GM19324 (cell line): ENCODE data around the gene TMEM183A.

Experiments used
- ATAC-seq: cut with Tn5 transposase; IDR thresholded peaks from one replicate; pipeline ENCODE4 v1.9.1; 2021; ENCODE audit warnings: mild to moderate bottlenecking, moderate library complexity; ENCODE audit not compliant: unreplicated experiment, low FRiP score

The TMEM183A gene

DNA sequence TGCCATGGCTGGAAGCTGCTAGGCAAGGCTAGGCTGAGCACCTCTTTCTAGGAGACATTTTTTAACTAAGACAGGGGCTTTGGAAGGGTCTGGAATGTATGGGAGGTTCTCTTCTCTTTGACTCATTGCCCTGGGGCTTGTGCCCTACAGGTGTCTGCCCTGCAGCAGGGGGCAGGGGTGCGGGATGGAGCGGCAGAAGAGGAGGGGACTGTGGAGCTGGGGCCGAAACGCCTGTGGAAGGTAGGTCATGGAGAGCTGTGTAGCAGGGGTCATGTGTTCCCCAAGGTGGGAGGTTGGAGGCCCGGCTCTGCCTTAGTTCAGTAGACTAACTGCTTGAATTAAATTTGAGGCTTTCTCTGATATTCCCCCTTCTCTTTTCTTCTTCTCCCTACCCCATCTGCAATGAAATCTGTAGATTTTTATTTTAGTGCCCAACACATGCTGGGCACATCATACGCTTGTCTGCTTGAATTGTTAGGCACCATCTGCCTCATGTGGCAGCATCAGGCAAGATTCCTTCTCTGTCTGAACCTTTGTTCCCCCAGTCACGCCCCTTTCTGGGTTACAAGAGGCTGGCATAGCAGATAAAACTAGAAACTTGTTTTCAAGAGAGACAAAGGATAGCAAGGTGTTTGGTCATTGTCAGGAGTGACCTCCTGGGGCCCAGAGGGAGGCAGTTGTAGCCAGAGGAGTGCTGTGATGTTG, 37.5 kb downstream of the TMEM183A start:
- ATAC-seq = no peak

DNA sequence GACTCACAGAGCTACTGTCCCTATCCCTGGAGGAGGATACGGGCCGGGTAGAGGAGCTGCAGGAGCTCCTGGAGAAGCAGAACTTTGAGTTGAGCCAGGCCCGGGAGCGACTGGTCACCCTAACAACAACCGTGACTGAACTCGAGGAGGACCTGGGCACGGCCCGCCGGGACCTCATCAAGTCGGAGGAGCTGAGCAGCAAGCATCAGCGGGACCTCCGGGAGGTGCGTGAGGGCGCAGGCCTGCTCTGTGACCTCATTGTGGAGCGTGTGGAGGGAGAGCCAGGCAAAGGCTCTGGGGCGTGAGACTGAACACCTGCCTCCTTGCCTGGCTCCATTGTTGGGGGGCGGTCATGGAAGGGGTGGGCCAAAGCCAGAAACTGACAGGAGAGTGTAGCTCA, 38.2 kb downstream of the TMEM183A start:
- ATAC-seq = no peak

DNA sequence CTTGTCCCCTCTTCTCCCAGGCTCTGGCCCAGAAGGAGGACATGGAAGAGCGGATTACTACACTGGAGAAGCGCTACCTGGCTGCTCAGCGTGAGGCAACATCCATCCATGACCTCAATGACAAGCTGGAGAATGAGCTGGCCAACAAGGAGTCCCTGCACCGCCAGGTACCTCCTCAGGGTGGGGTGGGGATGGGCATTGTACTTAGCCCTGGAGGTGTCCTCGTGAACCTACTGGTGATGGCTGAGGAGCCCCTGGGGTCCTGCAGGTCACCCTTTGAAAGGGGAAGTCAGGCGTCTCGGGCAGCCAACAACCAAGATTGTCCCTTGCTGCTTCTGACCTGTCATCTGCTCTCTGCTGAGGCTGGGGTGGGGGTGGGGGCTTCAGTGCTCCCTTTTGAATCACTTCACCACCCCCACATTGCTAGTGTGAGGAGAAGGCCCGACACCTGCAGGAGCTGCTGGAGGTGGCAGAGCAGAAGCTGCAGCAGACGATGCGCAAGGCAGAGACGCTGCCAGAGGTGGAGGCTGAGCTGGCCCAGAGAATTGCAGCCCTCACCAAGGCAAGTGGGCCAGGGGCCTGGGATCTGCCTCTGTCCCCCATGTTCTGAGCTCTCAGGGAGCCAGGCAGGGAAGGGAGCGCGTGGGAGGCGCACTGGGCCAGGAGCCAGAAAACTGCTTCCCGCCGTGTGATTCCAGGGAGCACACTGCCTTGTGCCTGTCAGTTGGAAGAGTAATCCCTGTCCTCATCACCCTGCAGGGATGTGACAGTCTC, 38.8 kb downstream of the TMEM183A start:
- no peak for ATAC-seq

DNA sequence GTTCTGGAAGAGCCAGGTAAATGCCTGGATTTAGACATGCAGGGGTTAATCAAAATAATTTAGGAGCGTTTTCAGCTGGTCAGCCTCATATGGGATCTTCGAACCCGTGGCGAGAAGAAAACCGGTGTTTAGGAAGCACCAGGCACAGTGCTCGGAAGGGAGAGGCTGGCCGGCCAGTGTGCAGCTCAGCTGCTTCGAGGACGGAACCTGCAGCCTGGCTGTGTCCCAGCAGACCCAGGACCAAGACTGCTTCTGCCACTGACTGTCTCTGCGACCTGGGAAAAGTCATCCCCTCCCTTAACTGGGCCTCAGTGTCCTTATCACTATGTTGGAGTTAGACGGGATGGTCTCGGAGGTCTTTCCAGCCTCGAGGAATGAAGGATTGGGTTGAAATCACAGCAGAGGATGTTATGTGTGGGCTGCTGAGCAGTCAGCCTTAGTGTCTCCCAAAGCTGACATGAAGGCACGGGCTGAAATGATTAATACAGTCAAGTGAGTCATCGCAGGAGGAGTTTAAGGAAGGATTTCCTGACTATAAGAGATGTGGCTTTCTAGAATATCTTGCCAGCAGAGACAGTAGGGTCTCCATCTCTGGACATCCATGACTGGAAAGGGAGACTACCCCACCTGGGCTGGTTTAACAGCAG, 39.9 kb downstream of the TMEM183A start:
- no peak for ATAC-seq

DNA sequence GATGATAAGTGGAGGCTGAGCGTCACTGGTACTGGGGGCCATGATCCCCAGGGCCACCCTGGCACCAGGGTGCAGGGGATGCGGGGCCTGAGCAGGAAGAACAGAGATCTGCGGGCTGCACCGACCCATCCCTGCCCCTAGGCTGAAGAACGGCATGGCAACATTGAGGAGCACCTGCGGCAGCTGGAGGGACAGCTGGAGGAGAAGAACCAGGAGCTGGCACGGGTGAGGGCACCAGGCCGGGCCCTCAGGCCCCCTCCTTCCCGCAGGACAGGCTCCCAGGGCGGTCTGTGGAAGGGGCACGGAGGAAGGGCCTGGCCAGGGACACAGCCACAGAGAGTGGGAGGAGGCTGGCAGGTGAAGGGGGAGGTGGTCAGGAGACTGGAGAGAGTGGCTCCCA, 40.9 kb downstream of the TMEM183A start:
- ATAC-seq = no peak

DNA sequence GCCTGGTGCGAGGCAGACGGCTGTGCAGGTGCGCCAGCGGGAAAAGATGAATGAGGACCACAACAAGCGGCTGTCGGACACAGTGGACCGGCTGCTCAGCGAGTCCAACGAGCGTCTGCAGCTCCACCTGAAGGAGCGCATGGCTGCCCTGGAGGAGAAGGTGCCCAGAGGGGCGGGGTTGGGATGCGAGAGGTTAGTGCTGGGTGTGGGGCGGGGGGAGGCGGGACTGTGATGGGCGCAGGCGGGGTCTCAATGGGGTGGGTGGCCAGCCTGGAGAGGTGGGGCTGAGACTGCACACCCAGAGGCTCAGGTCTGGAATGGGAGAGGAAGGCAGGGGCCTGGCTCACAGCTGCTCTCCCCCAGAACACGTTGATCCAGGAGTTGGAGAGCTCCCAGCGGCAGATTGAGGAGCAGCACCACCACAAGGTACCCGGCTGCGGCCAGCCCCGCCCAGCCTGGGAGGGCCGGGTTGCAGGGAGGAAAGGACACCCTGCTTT, 41.4 kb downstream of the TMEM183A start:
- ATAC-seq = no peak

DNA sequence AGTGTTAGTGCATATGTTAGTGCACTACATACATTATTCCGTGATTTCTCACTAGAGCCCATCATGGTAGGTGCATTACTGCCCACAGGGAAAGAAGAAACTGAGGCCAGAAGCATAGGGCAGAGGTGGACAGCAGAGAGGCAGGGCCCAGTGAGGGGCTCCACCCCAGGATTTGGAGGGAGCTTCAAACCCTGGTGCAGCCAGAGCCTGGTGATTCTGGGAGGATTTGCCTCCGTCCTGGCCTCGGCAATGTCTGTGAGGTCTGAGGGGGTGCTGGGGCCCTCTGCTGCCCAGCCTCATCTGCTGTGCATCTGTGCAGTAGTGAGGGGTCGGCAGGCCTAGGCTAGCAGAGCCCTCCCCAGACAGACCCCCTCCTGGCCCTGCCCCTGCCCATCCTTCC, 41.9 kb downstream of the TMEM183A start:
- no peak for ATAC-seq

DNA sequence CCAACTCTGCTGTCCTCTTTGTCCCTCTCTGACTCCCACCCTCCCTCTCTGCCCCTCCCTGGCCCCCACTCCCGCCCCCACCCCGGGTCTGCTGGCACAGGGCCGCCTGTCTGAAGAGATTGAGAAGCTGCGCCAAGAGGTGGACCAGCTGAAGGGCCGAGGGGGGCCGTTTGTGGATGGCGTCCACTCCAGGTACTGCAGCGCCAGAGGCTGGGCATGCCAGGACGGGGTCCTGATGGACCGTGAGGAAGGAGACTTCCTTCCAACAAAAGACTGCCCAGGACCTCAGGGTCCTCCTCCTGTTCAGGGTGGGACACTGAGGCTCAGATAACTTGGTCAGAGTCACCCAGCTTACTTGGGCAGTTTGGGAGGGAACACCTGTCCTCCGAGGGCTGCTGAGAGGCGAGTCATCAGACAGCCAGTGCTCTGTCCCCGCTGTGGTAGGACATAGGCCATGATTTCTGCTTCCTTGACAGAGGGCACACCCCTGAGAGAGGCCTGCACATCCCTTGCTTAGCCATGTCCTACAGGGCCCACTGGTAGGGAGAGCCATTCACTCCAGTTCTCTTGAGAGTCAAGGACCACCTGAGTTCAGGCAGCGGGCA, 42.5 kb downstream of the TMEM183A start:
- no peak for ATAC-seq

DNA sequence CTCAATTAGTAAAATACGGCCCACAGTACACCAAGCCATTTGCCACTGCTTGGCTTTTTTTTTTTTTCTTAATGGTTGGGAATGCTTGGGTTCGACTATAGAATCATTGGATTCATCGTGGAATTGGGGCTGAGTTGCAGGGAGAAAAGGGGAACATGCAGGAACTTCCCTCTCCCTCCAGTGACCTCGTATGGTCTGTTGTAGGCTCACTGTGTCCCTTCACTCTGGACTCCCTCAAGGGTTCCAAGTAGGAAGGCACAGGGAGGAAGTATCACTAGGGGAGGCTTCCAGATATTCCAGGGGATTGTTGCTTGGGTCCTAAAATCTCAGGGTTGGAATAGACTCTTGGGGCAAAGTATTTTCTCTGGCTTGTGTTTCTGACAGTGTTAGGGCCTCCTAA, 43.7 kb downstream of the TMEM183A start:
- ATAC-seq = no peak

DNA sequence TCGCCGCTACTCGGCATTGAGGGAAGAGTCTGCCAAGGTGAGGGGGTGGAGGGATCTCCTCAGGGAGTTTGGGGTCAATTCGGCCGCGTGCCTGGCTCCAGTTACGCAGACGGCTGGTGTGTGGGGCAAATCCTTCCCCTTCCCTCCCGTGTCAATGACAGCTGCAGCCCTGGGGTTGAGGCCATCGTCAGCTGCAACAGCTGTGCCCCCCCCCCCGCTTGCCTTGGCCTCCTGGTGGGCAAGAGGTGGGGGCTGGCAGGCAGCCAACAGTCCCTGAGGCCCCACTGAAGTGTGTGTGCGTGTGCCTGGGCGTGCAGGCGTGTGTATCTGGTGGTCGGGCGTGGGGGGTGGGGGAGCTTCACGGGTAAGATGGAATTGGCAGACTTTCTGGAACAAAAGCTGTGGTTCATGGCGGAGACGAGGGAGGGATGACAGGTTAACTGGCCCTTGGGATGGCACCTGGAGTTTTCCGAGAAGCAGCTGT, 44.7 kb downstream of the TMEM183A start:
- ATAC-seq = no peak

DNA sequence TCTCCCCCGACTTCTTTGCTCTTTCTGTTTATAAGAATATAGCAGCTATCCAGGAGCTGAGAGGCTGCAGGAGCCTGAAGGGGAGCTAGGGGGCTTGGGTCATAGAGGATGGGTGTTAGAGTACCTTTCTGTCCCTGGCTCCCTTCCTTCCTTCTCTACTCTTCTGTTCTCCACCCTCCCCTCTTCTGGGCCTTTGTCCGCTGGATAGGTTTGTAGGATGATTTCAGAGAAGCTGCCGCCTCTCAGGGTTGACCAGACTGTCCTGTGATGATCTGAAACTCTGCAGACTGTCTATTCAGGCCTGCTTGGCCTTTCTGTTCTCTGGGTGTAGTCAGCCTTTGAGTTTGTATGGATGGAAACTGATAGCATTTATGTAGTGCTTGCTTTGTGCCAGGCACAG, 45.4 kb downstream of the TMEM183A start:
- no peak for ATAC-seq

DNA sequence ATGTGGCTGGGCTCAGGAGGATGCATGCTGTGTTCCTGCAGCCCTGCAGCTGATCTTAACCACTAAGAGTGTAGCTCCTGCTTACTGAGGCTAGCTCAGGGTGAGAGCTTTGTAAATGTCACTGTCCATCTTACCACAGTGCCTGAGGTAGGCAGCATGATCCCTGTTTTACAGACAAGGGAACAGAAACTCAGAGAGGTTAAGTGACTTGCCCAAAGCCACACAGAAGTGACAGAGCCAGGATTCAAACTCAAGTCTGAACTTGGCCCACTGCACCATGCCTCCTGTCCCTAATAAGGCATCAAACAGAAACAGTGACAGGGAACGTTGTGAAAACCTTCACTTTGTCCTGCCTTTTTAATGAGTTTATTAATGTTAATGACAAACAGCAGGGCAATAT, 47.0 kb downstream of the TMEM183A start:
- ATAC-seq = no peak

DNA sequence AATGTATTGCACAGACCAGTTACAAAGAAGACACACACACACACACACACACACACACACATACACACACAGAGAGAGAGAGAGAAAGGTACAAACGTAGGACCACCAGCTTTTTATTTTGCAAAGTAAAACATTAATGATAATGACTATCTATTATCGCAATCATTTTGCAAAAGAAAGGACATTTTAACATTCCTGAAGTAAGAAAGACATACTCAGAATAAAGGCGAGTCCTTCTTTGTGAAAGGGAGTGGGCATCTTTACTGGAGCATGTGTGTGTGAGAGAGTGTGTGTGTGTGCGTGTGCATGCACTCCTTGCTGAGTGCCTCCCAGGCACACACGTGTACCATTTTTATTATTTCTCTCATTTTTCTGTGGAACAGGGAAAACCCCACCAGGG, 47.5 kb downstream of the TMEM183A start:
- no peak for ATAC-seq

DNA sequence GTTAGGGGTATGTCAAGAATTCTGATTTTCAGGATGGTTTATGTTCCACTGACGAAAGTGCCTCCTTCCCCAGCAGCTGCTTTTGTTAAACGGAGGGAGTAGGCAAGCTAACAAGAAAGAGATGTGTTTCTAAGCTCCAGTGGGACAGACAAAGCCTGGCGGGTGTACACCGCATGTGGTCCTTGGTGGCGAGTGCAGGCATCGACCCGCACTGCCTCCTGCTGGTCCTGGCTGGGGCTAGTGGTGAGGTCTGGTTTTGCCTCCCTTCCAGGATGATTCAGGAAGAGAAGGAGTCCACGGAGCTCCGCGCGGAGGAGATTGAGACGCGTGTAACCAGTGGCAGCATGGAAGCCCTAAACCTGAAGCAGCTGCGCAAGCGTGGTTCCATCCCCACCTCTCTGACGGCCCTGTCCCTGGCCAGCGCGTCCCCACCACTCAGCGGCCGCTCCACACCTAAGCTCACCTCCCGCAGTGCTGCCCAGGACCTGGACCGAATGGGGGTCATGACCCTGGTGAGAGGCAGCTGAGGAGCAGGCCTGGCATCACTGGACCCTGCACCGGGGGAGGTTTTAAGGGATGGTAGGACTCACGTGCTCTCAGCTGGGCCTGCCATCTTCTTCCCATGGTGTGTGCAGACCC, 48.1 kb downstream of the TMEM183A start:
- ATAC-seq = no peak

DNA sequence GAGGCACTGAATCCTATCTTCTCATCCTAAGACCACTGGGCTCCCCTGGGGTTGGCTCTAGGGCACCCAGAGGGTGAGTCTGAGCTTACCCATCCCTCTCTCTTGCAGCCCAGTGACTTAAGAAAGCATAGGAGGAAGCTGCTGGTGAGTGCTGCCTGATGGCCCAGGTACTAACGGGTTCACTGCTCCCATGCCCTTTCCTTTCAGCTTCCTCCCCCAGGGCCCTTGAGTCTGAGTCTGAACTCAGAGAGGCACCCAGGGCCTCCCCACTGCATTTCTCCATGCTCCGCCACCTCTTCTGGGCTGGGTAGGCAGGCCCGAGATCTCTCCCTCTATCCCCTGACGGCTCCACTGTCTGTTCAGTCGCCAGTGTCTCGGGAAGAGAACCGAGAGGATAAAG, 48.8 kb downstream of the TMEM183A start:
- ATAC-seq = no peak

DNA sequence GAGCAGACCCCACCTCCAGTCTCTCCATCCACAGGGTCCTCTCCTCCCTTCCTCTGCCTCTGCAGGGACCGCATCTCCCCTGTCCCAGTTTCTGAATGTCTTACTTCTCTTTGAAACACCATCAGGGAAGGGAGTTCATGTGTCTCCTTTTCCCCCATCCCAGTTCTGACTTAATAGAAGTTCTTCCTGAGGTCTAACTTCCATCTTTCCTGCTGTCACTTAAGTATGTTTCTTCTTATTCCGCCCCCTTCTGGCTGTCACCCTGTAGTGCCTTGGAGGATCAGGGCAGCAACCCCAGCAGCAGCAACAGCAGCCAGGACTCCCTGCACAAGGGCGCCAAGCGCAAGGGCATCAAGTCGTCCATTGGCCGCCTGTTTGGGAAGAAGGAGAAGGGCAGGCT, 49.3 kb downstream of the TMEM183A start:
- ATAC-seq = no peak

DNA sequence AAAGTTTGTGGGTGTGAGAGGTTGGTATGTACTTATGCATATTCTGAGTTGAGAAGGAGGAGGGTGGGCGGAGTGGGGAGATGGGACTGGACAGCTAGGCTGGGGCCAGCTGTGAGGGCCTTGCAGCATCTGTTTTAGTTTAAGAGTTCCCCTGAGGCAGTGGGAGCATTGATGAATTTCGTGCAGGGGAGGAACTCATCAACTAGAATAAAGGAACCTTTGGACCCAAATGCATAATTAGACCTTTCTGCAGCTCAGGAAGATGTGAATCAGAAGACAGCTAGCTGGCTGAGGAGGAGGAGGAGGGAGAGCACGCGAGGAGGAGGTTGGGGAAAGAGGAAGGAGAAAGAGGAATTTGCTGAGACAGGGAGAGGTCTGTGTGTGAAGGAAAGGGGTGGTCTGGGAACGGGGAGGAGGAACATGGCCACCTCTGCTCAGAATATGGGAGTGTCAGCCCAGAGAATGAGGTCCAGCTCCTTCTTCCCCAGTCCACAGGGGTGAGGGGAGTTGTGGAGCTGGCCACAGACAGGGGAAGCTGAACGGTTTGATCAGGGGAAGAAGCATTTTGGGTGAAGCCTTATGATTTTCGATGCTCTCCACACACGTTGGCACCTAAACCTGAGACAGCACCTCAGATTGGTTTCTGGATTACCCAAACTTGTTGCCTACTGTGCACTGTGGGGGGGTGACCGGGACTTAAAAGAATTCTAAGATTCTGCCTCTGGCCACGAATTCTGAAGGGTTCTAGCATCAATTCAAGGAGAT, 50.9 kb downstream of the TMEM183A start:
- ATAC-seq = no peak

DNA sequence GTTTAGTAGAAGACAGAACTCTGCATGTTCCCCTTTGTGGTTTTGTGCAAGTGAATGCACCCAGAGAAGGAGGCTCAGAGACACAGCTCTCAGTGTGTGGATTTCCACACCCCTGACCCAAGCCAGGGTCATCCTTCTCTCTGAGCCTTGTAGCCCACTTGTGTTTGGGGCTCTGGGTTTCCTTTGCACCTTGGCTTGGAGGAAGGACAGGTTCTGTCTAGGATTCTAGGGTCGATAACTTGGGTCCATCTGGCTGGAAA, 51.4 kb downstream of the TMEM183A start:
- no peak for ATAC-seq

DNA sequence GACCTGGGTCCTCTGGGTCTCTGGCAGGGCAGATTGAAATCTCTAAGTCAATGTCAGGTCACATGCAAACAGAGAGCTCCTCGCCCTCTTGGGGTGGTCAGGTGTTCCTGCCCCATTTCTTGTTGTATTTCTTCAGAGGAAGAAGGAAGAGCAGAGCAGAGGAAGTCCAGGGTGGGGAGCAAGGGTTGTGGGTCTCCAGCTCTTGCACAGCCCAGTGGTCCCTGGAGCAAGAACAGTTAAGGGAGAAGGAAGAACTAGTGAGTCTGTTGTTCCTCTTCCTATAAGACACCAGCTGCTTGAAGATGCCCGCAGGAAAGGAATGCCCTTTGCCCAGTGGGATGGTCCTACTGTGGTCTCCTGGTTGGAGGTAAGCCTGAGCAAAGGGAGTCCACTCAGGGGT, 52.3 kb downstream of the TMEM183A start:
- ATAC-seq = no peak

DNA sequence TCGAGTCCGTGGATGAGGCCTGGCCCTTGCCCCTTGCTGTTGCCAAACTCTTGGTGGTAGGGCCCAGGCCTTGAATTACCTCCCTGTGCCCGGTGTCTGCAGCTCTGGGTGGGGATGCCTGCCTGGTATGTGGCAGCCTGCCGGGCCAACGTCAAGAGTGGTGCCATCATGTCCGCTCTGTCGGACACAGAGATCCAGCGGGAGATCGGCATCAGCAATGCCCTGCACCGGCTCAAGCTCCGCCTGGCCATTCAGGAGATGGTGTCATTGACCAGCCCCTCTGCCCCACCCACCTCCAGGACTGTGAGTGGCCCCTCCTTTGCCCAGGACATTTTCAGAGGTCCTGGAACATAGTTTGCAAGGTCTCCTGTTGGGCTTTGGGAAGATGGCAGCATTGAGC, 52.9 kb downstream of the TMEM183A start:
- ATAC-seq = no peak
